Gastrocnemius medialis (tissue), 4 donors: ENCODE results near the gene ARSK. TPM values are rescaled to one million over a fixed set of nuclear protein-coding genes. Genes with fewer than 3 reads are reported as not detected.

ENCODE experiments used
- ATAC-seq, 2 donors: fragments of 150-250 bp; one replicate each; pipeline ENCODE4 v1.9.1; 2016
- DNase-seq, 2 donors: peaks; one replicate each; pipeline ENCODE4 v3.0.0-alpha.2; 2019
- H3K27ac ChIP-seq, 4 donors: fragments of 200-600 bp; sonication (generic); 1 replicate in 1 of 4; 2 replicates in 3 of 4; pipeline ENCODE4 v1.5.1; 2016 to 2018; ENCODE audit warnings: mild to moderate bottlenecking in 2 of 4, moderate library complexity in 1 of 4
- H3K27me3 ChIP-seq, 3 donors: fragments of 200-600 bp; sonication (generic) in 2 of 3; 1 replicate in 1 of 3; 2 replicates in 2 of 3; pipeline versions ENCODE4 v1.5.1 to v1.6.0; 2016 to 2019; ENCODE audit warnings: mild to moderate bottlenecking in 1 of 3, moderate library complexity in 1 of 3
- H3K36me3 ChIP-seq, 2 donors: fragments of 200-600 bp; sonication (generic) in 1 of 2; one replicate each; pipeline ENCODE4 v1.5.1; 2017 to 2018
- H3K4me1 ChIP-seq, 2 donors: fragments of 200-600 bp; sonication (generic) in 1 of 2; one replicate each; pipeline ENCODE4 v1.5.1; 2016 to 2017; ENCODE audit warnings: mild to moderate bottlenecking in 2 of 2
- H3K4me3 ChIP-seq, 4 donors: fragments of 200-600 bp; sonication (generic) in 3 of 4; 1 replicate in 1 of 4; 2 replicates in 3 of 4; pipeline ENCODE4 v1.5.1; 2016 to 2019; ENCODE audit warnings: mild to moderate bottlenecking in 2 of 4
- H3K9me3 ChIP-seq, 3 donors: fragments of 200-600 bp; sonication (generic) in 2 of 3; 1 replicate in 1 of 3; 2 replicates in 2 of 3; pipeline ENCODE4 v1.5.1; 2016 to 2019
- POLR2A ChIP-seq, 2 donors: fragments of 450-650 bp; IDR thresholded peaks; one replicate each; pipeline ENCODE4 v1.6.1; 2017; ENCODE audit warnings: antibody characterized with exemption in 2 of 2, mild to moderate bottlenecking in 2 of 2, moderate library complexity in 2 of 2
- in situ Hi-C, 4 donors: fragments of 200-750 bp; cut with MboI; loops; one replicate each; pipeline versions ENCODE4 v1.15.0 to v1.8.0; 2017; ENCODE audit warnings: low sequenced_read_pairs in 4 of 4
- intact Hi-C: fragments of 100-400 bp; cut with DNase I; formaldehyde crosslinking; loops from one replicate; pipeline ENCODE4 v1.15.1; 2023; ENCODE audit warnings: low total_unique reads
- total RNA-seq, 4 donors: library from RNA; depleted of rRNA; stranded (reverse); fragments of >200 nt; gene quantifications; one replicate each; pipeline versions ENCODE4 v1.1.0 to v1.2.3, GENCODE V29; 2016
- TF ChIP-seq, protein P1 (sequence below), 5 experiments: fragments of 450-650 bp in 3 of 5; fragments of 200-600 bp in 2 of 5; sonication (generic) in 2 of 5; IDR thresholded peaks in 4 of 5; conservative IDR thresholded peaks in 1 of 5; 1 replicate in 4 of 5; 2 replicates in 1 of 5; pipeline ENCODE4 v1.5.1; 2016 to 2019; ENCODE audit warnings: antibody characterized with exemption in 5 of 5, mild to moderate bottlenecking in 3 of 5, moderate library complexity in 3 of 5

The ARSK gene
- total RNA-seq, 4 donors from 2014 or later, result 2.3 to 4.3 (median 2.8) TPM

DNA sequence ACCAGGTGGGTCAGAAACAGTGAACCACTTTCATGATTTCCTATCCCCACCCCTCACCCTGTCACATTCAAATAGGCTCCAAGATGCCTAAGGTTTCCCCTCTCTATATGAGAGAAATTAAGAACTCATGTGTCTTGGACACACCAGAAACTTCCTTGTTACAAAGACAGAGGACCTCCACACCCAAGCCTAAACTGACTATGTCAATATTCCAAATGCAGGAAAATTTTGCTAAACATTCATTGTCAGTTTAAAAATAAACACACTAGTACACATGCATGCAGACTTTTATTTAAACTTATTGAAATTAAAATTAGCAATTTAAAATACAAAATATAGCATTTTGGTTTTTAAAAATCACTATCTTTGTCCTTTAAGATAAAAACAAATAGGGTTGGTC, 26.3 kb upstream of the ARSK start:
- Histone ChIP-seq H3K36me3 (peaks cover 0 to 58% of the 10 kb centered on the region in 2 donors), H3K4me1 (no peaks in the 10 kb centered on the region), H3K27me3 (no peaks in the 10 kb centered on the region), H3K4me3 (no peak overlapping the region), H3K27ac (no peak overlapping the region), H3K9me3 (no peaks in the 10 kb centered on the region)
- intact Hi-C loops (no loop called here), in situ Hi-C loops (no loop called here)
- ATAC-seq, result no peak
- DNase-seq, result no peak
- TF ChIP-seq, protein P1, sequence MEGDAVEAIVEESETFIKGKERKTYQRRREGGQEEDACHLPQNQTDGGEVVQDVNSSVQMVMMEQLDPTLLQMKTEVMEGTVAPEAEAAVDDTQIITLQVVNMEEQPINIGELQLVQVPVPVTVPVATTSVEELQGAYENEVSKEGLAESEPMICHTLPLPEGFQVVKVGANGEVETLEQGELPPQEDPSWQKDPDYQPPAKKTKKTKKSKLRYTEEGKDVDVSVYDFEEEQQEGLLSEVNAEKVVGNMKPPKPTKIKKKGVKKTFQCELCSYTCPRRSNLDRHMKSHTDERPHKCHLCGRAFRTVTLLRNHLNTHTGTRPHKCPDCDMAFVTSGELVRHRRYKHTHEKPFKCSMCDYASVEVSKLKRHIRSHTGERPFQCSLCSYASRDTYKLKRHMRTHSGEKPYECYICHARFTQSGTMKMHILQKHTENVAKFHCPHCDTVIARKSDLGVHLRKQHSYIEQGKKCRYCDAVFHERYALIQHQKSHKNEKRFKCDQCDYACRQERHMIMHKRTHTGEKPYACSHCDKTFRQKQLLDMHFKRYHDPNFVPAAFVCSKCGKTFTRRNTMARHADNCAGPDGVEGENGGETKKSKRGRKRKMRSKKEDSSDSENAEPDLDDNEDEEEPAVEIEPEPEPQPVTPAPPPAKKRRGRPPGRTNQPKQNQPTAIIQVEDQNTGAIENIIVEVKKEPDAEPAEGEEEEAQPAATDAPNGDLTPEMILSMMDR (IDR thresholded peaks at IDR 0.05 in 4 of 5, conservative IDR thresholded peaks at IDR 0.05 in 1 of 5), result no peak
- TF ChIP-seq POLR2A (IDR thresholded peaks at IDR 0.05), result no peak

DNA sequence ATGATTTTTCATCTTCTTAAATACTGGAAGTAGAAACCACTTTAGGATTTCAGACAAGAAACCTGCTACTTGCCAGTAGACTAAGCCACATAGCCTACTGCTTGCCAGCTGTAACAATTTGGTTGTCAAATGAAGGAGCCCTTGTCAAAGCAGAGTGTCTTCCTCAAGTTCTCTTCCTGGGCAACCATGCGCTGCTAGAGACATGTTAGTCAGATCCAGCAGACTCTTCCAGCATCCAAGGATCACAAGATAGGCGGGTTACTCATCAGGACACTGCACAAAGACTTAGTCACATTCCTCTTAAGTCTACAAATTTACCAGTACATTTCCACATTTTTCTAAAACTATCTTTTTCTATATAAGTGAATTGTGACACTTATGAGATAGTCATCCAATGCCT, 24.5 kb upstream of the ARSK start:
- ATAC-seq (no peak), DNase-seq (no peak)
- Histone ChIP-seq H3K27me3 (no peaks in the 10 kb centered on the region), H3K27ac (no peak overlapping the region), H3K4me3 (no peak overlapping the region), H3K9me3 (no peaks in the 10 kb centered on the region), H3K4me1 (no peaks in the 10 kb centered on the region), H3K36me3 (peaks cover 0 to 42% of the 10 kb centered on the region in 2 donors)
- intact Hi-C loops (no loop called here), in situ Hi-C loops (no loop called here)
- TF ChIP-seq, protein P1 (IDR thresholded peaks at IDR 0.05 in 4 of 5, conservative IDR thresholded peaks at IDR 0.05 in 1 of 5), result no peak
- TF ChIP-seq POLR2A (IDR thresholded peaks at IDR 0.05), result no peak

DNA sequence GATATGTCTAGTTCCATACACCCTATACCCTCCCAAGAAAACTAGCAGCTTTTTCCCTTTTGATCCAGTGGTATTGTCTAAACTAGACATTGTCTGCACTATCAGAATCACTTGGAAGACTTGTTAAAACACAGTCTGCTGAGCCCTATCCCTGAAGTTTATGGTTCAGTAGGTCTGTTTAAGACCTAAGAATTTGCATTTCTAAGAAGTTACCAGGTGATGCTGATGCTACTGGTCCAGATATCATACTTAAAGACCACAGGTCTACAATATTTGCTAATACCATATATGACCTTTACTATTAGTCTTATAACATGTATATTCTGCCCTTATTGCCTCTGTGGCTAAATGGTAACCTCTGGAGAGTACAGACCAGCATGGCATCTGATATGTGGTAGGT, 23.4 kb upstream of the ARSK start:
- in situ Hi-C loops (no loop called here), intact Hi-C loops (no loop called here)
- no peak overlapping the region for H3K4me3 ChIP-seq
- no peaks in the 10 kb centered on the region for H3K9me3 ChIP-seq
- H3K27ac ChIP-seq, result no peak overlapping the region
- H3K36me3 ChIP-seq, result peaks cover 0 to 37% of the 10 kb centered on the region in 2 donors
- TF ChIP-seq POLR2A (IDR thresholded peaks at IDR 0.05), result no peak
- TF ChIP-seq, protein P1 (IDR thresholded peaks at IDR 0.05 in 4 of 5, conservative IDR thresholded peaks at IDR 0.05 in 1 of 5), result no peak
- no peak for ATAC-seq
- no peaks in the 10 kb centered on the region for H3K4me1 ChIP-seq
- H3K27me3 ChIP-seq, result no peaks in the 10 kb centered on the region
- DNase-seq, result no peak

DNA sequence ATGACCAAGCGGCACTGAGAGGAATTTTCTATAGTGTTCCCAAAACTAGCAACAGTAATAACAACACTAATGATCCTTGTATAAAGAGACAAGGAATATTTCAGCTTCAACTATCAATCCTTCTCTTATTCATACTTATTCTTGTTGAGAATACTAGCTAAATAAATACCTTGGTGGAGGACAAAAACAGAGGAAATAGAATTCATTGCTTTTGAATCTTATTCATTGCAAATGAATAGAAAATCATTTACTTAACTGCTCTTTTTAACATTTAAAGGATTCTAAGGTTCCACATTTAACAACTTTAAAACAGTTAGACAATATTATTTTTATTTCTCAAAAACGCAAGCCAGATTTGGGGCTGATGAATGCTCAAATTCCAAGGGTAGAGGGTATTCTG, 22.5 kb upstream of the ARSK start:
- ATAC-seq (no peak), DNase-seq (no peak)
- Histone ChIP-seq H3K27ac (no peak overlapping the region), H3K36me3 (peaks cover 0 to 28% of the 10 kb centered on the region in 2 donors), H3K9me3 (no peaks in the 10 kb centered on the region), H3K27me3 (no peaks in the 10 kb centered on the region), H3K4me3 (no peak overlapping the region), H3K4me1 (no peaks in the 10 kb centered on the region)
- intact Hi-C loops (no loop called here), in situ Hi-C loops (no loop called here)
- no peak for TF ChIP-seq POLR2A (IDR thresholded peaks at IDR 0.05)
- TF ChIP-seq, protein P1 (IDR thresholded peaks at IDR 0.05 in 4 of 5, conservative IDR thresholded peaks at IDR 0.05 in 1 of 5), result no peak

DNA sequence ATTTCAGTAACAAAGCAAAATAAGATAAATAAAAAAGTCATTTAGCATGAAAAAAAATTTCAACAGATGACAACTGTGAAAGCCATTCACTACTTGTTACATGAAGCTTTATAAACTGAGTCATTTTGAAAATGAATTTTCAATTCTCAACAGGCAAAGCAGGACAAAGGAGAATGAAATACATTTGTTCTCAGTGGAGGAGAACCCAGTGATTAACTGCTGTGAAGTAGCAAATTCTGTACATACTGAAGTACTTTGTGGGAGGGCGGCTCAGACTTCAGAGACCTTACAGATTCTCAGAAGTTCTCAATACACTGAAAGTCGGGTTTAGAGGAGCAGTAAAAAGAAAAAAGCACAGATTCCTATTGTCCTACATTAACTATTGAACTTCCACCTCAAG, 21.8 kb upstream of the ARSK start:
- Histone ChIP-seq H3K27ac (no peak overlapping the region), H3K27me3 (no peaks in the 10 kb centered on the region), H3K4me3 (no peak overlapping the region), H3K9me3 (no peaks in the 10 kb centered on the region), H3K36me3 (peaks cover 0 to 22% of the 10 kb centered on the region in 2 donors), H3K4me1 (no peaks in the 10 kb centered on the region)
- intact Hi-C loops, result no loop called here
- TF ChIP-seq, protein P1 (IDR thresholded peaks at IDR 0.05 in 4 of 5, conservative IDR thresholded peaks at IDR 0.05 in 1 of 5), result no peak
- no peak for TF ChIP-seq POLR2A (IDR thresholded peaks at IDR 0.05)
- DNase-seq (no peak), ATAC-seq (no peak)
- in situ Hi-C loops, result no loop called here
